ENCODE data around the gene LRMDA.

LRMDA gene

DNA sequence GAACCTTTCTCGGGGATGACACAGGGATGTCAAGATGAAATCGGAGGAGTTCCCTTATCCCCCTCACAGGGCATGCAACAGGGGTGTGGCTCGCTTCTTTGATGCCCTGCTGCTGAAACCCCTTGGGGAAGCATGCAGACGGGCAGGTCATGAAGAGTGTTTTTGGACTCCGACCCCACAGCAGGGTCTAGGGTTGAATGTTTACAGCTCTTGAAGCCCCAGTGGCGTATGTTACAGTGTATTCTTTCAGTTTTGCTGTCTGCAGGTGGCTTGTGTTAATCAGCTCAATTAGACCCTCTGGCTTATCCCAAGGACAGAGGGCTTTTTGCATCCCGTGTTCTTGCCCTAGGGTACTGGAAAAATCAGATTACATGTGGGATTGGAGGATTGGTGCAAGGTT, 446.5 kb downstream of the LRMDA start:
- no peaks in the 10 kb centered on the region for H3K36me3 Mint-ChIP-seq (ENCODE audit: low read depth)
- H3K4me1 Mint-ChIP-seq = peaks cover 36% of the 10 kb centered on the region
- H3K4me3 Mint-ChIP-seq = no peak overlapping the region
- H3K9me3 Mint-ChIP-seq = no peaks in the 10 kb centered on the region
- H3K27me3 Mint-ChIP-seq (ENCODE audit: low read depth, poor library complexity) = peaks cover 7% of the 10 kb centered on the region
- TF ChIP-seq, protein P1, sequence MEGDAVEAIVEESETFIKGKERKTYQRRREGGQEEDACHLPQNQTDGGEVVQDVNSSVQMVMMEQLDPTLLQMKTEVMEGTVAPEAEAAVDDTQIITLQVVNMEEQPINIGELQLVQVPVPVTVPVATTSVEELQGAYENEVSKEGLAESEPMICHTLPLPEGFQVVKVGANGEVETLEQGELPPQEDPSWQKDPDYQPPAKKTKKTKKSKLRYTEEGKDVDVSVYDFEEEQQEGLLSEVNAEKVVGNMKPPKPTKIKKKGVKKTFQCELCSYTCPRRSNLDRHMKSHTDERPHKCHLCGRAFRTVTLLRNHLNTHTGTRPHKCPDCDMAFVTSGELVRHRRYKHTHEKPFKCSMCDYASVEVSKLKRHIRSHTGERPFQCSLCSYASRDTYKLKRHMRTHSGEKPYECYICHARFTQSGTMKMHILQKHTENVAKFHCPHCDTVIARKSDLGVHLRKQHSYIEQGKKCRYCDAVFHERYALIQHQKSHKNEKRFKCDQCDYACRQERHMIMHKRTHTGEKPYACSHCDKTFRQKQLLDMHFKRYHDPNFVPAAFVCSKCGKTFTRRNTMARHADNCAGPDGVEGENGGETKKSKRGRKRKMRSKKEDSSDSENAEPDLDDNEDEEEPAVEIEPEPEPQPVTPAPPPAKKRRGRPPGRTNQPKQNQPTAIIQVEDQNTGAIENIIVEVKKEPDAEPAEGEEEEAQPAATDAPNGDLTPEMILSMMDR (IDR thresholded peaks at IDR 0.05) = no peak
- DNase-seq = no peak
- peak overlapping the region; percentile 28 for H3K27ac Mint-ChIP-seq

DNA sequence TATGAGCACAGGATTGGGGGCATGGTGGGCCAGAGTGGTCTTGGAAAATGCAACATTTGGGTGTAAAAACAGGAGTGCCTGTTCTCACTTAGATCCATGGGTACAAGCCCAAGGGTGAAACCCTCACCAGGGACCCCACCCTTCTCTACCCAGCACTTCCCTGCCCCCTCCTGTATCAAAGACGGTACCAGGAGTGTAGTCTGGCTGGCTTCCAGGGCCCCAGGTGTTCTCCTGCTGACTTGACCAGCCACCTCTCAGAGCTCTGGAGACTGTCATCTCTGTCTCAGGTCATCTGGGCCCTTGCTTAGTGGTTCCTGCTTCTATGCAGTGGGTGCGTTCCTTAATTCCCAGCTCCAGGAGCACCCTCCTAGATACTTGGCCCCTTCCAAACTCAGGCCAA, 447.2 kb downstream of the LRMDA start:
- TF ChIP-seq, protein P1 (IDR thresholded peaks at IDR 0.05) = no peak
- Mint-ChIP-seq H3K27ac (no peak overlapping the region), H3K4me3 (no peak overlapping the region), H3K27me3 (ENCODE audit: low read depth, poor library complexity) (peaks cover 7% of the 10 kb centered on the region), H3K4me1 (peaks cover 36% of the 10 kb centered on the region), H3K36me3 (ENCODE audit: low read depth) (no peaks in the 10 kb centered on the region), H3K9me3 (no peaks in the 10 kb centered on the region)
- DNase-seq = no peak

DNA sequence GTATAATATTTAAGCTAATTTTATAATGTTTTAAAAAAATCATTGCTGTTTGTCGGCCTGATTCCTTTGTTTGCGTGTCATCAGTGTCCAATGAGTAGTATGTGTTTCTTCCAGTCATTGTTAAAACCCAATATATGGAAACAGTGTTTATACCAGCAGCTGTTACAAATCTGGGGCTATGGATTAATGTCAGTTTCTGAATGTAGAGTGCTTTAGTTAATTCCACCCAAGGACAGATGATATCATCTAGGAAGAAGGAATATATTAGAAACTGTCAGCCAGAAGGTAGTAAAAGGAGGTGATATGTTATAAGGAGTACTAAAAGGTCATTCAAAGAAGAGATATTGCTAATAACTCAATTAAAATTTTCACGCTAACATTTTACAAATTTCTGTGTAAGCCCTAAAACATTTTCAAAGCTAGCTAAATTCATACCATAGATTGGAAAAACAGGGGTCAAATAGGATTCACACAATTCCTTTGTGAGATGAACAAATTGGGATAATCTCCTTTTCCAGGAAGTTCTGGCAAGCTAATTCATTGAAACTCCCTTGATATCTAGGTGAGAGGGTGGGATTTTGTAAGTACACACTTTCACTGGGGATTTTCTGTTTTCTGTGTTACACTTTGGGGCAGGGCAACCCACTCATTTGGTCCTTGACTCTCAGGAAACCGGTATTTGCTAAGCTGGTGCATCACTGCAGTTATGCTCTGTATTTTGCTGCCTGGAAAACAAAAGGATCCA, 448.8 kb downstream of the LRMDA start:
- H3K27ac Mint-ChIP-seq = no peak overlapping the region
- H3K27me3 Mint-ChIP-seq (ENCODE audit: low read depth, poor library complexity) = peaks cover 3% of the 10 kb centered on the region
- no peak for DNase-seq
- H3K4me1 Mint-ChIP-seq = peaks cover 36% of the 10 kb centered on the region
- no peaks in the 10 kb centered on the region for H3K36me3 Mint-ChIP-seq (ENCODE audit: low read depth)
- H3K4me3 Mint-ChIP-seq = no peak overlapping the region
- no peaks in the 10 kb centered on the region for H3K9me3 Mint-ChIP-seq
- TF ChIP-seq, protein P1 (IDR thresholded peaks at IDR 0.05) = no peak

DNA sequence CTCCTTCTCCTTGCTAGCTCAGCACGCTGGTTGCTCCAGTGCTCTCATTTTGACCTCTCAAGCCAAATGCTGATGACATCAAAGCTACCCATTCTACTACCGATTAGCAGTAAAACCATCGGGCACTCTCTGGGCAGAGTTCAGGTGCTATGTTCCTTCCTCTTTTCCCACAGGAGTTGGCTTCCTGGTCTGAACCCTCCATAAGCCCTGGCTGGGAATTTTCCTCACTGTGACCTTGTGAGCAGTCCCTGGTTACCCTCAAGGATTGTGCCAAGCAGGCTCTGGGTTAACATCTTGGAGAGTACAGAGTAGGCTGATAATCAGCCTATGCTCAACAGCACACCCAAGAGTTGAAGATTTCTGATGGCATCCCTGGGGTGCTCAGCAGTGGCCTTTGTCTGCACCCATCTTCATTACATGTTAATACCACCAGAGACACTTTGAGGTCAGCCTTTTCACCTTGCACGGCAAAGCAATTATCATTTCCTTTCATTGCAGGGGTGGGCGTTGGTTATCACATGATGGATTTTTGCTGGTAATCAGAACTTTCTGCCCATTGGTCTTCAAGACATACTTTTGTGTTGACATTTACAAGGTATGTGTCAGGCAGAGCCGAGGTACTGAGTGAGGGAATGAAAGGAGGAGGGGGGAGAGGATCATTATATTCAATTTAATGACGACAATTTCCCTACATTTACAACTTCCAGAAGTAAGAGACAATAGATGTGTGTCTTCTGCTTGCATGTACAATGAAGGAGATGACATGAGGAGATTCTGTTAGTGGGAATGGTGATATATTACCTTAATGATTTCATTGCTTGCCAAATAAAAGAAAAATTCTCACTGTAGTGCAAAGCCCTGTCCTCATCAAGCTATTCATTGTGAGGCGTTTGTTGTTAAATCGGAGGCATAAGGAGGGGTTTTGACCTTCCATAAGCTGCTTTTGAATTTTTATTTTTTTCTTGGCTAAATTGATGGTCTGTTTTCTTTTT, 452.0 kb downstream of the LRMDA start:
- no peak for DNase-seq

DNA sequence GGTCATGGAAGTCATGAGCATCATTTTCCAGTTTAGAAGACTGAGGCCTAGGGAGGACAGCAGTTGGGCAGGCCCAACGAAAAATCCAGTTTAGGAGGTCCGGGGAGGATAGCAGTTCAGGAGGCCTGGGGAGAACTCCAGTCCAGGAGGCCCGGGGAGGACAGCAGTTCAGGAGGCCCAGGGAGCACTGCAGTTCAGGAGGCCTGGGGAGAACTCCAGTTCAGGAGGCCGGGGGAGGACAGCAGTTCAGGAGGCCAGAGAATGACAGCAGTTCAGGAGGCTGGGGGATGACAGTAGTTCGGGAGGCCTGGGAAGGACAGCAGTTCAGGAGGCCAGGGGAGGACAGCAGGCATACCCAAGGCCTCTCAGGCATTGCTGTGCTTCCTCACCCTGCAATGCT, 453.4 kb downstream of the LRMDA start:
- Mint-ChIP-seq H3K4me1 (peaks cover 13% of the 10 kb centered on the region), H3K27ac (no peak overlapping the region), H3K36me3 (ENCODE audit: low read depth) (no peaks in the 10 kb centered on the region), H3K4me3 (no peak overlapping the region), H3K9me3 (no peaks in the 10 kb centered on the region), H3K27me3 (ENCODE audit: low read depth, poor library complexity) (peaks cover 3% of the 10 kb centered on the region)
- TF ChIP-seq, protein P1 (IDR thresholded peaks at IDR 0.05) = no peak
- DNase-seq = no peak

More for the DNA sequence above, 452.0 kb downstream of the LRMDA start:
- Mint-ChIP-seq H3K27ac (no peak overlapping the region), H3K9me3 (no peaks in the 10 kb centered on the region), H3K4me1 (peaks cover 15% of the 10 kb centered on the region), H3K27me3 (ENCODE audit: low read depth, poor library complexity) (peaks cover 3% of the 10 kb centered on the region), H3K4me3 (no peak overlapping the region), H3K36me3 (ENCODE audit: low read depth) (no peaks in the 10 kb centered on the region)
- TF ChIP-seq, protein P1 (IDR thresholded peaks at IDR 0.05) = no peak

Measured in nephron progenitor cell (in vitro differentiated cells).